Measurements from ENCODE around the gene RANBP3L. TPM values are rescaled to one million over a fixed set of nuclear protein-coding genes. Genes with fewer than 3 reads are reported as not detected.

Gene RANBP3L
- total and polyA plus RNA-seq, 10 of the 15 experiments (the other 5 are each of a cell fraction or from before 2014, with no cell fraction given), result 0.02 to 0.29 (median 0.06) TPM; not detected in 4

GRCh38 chr5:36267905-36268304 lies 33.8 kb downstream of the RANBP3L start:
- FAIRE-seq, result no peak
- ChIA-PET SMC1A (ENCODE audit: uncharacterized antibody, unreplicated experiment) (interaction anchor here (0.7 to 1.5 kb wide), 3 partner anchors 34 to 426 kb away, joined by 3 read pairs; no protein-coding TSS in a partner anchor), POLR2A (no interaction called here), RAD21 (ENCODE audit: unreplicated experiment) (interaction anchor here (1.0 kb wide), 1 partner anchor 45 kb away, joined by 3 read pairs; no protein-coding TSS in a partner anchor), CTCF (interaction anchor here (1.1 to 5.2 kb wide), 5 partner anchors 19 to 429 kb away, joined by 3 to 79 read pairs (median 3); partner anchors contain the start of genes NADK2 and RANBP3L)
- H3K36me3 ChIP-seq (ENCODE audit: control insufficient read depth in 2 of 2, insufficient read depth in 2 of 2, low read length in 1 of 2), result no peaks in the 10 kb centered on the region
- no peak overlapping the region for H3K9ac ChIP-seq (ENCODE audit: control insufficient read depth, insufficient read depth, low read length)
- no peak overlapping the region for H3K4me3 ChIP-seq
- no peaks in the 10 kb centered on the region for H3K4me1 ChIP-seq (ENCODE audit: control insufficient read depth, insufficient read depth, low read length)
- ATAC-seq, result no peak
- H3K27me3 ChIP-seq (replicated peaks in 1 of 2; ENCODE audit: control insufficient read depth in 2 of 2, insufficient read depth in 2 of 2, low read length in 1 of 2), result no peaks in the 10 kb centered on the region
- 72% methylated on average over 3 of the region's 3 CpGs for WGBS (ENCODE audit: insufficient coverage, insufficient replicate concordance, low lambda C conversion rate, missing lambda C conversion rate)
- BruUV-seq (replicated peaks), result no TSS peak
- H3K27ac ChIP-seq (ENCODE audit: control insufficient read depth, insufficient read depth), result no peak overlapping the region
- no peak overlapping the region for H3K4me2 ChIP-seq (ENCODE audit: control insufficient read depth, insufficient read depth)
- intact Hi-C loops (cut with micrococcal nuclease; ENCODE audit: unreplicated experiment) (loop anchor here (5.0 kb wide), 1 partner anchor 129 kb away; no protein-coding TSS in a partner anchor), in situ Hi-C loops (cut with MboI) (no loop called here)
- H3K79me2 ChIP-seq (ENCODE audit: control insufficient read depth, insufficient read depth, low read length), result no peaks in the 10 kb centered on the region
- no peaks in the 10 kb centered on the region for H4K20me1 ChIP-seq (ENCODE audit: control insufficient read depth, insufficient read depth)
- H2AFZ ChIP-seq (ENCODE audit: control insufficient read depth, low read depth, low read length), result no peak overlapping the region
- H3K9me3 ChIP-seq (replicated peaks; ENCODE audit: control insufficient read depth, insufficient read depth, low read length), result no peaks in the 10 kb centered on the region
- DNase-seq (ENCODE audit: low read depth, low spot score), result no peak
- TF ChIP-seq BMI1 (IDR thresholded peaks at IDR 0.05; ENCODE audit: borderline replicate concordance) (no peak), HCFC1 (IDR thresholded peaks at IDR 0.05; ENCODE audit: low read length) (no peak), GATAD2B (conservative IDR thresholded peaks at IDR 0.05; ENCODE audit: low read depth) (no peak), SRF (IDR thresholded peaks at IDR 0.05; ENCODE audit: low read depth in 2 of 2, low read length in 2 of 2) (no peak), ZBTB4 (CRISPR knock-in tag; IDR thresholded peaks at IDR 0.05) (no peak), CEBPB (IDR thresholded peaks at IDR 0.05; ENCODE audit: borderline replicate concordance in 1 of 2, low read depth in 2 of 2, low read length in 2 of 2) (no peak), POLR2AphosphoS2 (IDR thresholded peaks at IDR 0.05; ENCODE audit: low read depth, low read length) (no peak), PAX5 (IDR thresholded peaks at IDR 0.05; ENCODE audit: borderline replicate concordance, low read depth, low read length) (no peak), HDAC6 (IDR thresholded peaks at IDR 0.05; ENCODE audit: unreplicated experiment) (no peak), SUPT20H (IDR thresholded peaks at IDR 0.05; ENCODE audit: borderline replicate concordance, control insufficient read depth, low read depth, low read length) (no peak), TBL1XR1 (IDR thresholded peaks at IDR 0.05; ENCODE audit: low read depth, low read length) (no peak), MYC (IDR thresholded peaks at IDR 0.05; ENCODE audit: insufficient read depth, insufficient read length, insufficient replicate concordance, low read length, severe bottlenecking) (no peak), RFX5 (IDR thresholded peaks at IDR 0.05; ENCODE audit: low read depth, low read length) (no peak), KAT2A (conservative IDR thresholded peaks at IDR 0.05; ENCODE audit: control insufficient read depth, low read depth, low read length) (no peak)
- TF ChIP-seq, protein P1, sequence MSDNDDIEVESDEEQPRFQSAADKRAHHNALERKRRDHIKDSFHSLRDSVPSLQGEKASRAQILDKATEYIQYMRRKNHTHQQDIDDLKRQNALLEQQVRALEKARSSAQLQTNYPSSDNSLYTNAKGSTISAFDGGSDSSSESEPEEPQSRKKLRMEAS (IDR thresholded peaks at IDR 0.05; ENCODE audit: low read depth, low read length), result no peak
- TF ChIP-seq, protein P2, sequence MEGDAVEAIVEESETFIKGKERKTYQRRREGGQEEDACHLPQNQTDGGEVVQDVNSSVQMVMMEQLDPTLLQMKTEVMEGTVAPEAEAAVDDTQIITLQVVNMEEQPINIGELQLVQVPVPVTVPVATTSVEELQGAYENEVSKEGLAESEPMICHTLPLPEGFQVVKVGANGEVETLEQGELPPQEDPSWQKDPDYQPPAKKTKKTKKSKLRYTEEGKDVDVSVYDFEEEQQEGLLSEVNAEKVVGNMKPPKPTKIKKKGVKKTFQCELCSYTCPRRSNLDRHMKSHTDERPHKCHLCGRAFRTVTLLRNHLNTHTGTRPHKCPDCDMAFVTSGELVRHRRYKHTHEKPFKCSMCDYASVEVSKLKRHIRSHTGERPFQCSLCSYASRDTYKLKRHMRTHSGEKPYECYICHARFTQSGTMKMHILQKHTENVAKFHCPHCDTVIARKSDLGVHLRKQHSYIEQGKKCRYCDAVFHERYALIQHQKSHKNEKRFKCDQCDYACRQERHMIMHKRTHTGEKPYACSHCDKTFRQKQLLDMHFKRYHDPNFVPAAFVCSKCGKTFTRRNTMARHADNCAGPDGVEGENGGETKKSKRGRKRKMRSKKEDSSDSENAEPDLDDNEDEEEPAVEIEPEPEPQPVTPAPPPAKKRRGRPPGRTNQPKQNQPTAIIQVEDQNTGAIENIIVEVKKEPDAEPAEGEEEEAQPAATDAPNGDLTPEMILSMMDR (IDR thresholded peaks at IDR 0.05 in 2 of 3, conservative IDR thresholded peaks at IDR 0.05 in 1 of 3; ENCODE audit: control insufficient read depth in 2 of 3, extremely low read depth in 1 of 3, insufficient read depth in 1 of 3, low read depth in 3 of 3, low read length in 3 of 3), result no peak
- TF ChIP-seq, protein P3, sequence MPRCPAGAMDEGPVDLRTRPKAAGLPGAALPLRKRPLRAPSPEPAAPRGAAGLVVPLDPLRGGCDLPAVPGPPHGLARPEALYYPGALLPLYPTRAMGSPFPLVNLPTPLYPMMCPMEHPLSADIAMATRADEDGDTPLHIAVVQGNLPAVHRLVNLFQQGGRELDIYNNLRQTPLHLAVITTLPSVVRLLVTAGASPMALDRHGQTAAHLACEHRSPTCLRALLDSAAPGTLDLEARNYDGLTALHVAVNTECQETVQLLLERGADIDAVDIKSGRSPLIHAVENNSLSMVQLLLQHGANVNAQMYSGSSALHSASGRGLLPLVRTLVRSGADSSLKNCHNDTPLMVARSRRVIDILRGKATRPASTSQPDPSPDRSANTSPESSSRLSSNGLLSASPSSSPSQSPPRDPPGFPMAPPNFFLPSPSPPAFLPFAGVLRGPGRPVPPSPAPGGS (IDR thresholded peaks at IDR 0.05; ENCODE audit: borderline replicate concordance, insufficient read depth, low read depth, low read length, poor library complexity, severe bottlenecking), result no peak
